Breast epithelium (tissue), 3 donors: ENCODE measurements around the gene ZNF239.
"Not testable (repeated sequence)": the region's sequence is repeated elsewhere in the genome, so short reads cannot be mapped to it uniquely, and the experiment has no call there.

Experiments used
- CTCF ChIP-seq, 3 donors: fragments of 450-650 bp; IDR thresholded peaks; one replicate each; pipeline ENCODE4 v1.5.1; 2016 to 2017; ENCODE audit warnings: antibody characterized with exemption in 3 of 3, mild to moderate bottlenecking in 3 of 3, moderate library complexity in 3 of 3
- POLR2A ChIP-seq: fragments of 450-650 bp; IDR thresholded peaks from one replicate; pipeline ENCODE4 v1.6.1; 2016; ENCODE audit warnings: antibody characterized with exemption, mild to moderate bottlenecking, moderate library complexity
- POLR2AphosphoS5 ChIP-seq, 3 donors: sonication (generic); formaldehyde crosslinking; IDR thresholded peaks; one replicate each; pipeline ENCODE4 v1.6.1; 2017; ENCODE audit warnings: antibody characterized with exemption in 3 of 3

GRCh38 chr10:43601576-43601975 lies 27.2 kb upstream of the ZNF239 start:
- not testable (repeated sequence) for TF ChIP-seq CTCF (IDR thresholded peaks at IDR 0.05); POLR2A; POLR2AphosphoS5 (IDR thresholded peaks at IDR 0.05)
